Measurements from ENCODE around the gene RPUSD3.
"Not testable (repeated sequence)": the region's sequence is repeated elsewhere in the genome, so short reads cannot be mapped to it uniquely, and the experiment has no call there.

Gene RPUSD3

GRCh38 chr3:9852528-9852927 is 8.7 kb upstream of the RPUSD3 start:
- Histone ChIP-seq H3K36me3 (ENCODE audit: control insufficient read depth, insufficient read depth, low read length) (no peaks in the 10 kb centered on the region), H3K4me3 (ENCODE audit: low read length) (no peak overlapping the region), H3K27ac (ENCODE audit: low read length) (no peak overlapping the region), H3K27me3 (ENCODE audit: control insufficient read depth, insufficient read depth, low read length) (no peaks in the 10 kb centered on the region), H3K4me1 (ENCODE audit: control insufficient read depth, insufficient read depth, low read length) (no peaks in the 10 kb centered on the region), H3K9me3 (ENCODE audit: control insufficient read depth, insufficient read depth, low read length) (no peaks in the 10 kb centered on the region)
- DNase-seq (ENCODE audit: low read depth, low spot score) = no peak
- WGBS (ENCODE audit: insufficient coverage, insufficient read length) = no CpG with 5 or more reads among the region's 6 CpGs

GRCh38 chr3:9851926-9852325 is 8.1 kb upstream of the RPUSD3 start:
- WGBS (ENCODE audit: insufficient coverage, insufficient read length) = no CpG with 5 or more reads among the region's 6 CpGs
- H3K27ac ChIP-seq (ENCODE audit: low read length); H3K9me3 ChIP-seq (ENCODE audit: control insufficient read depth, insufficient read depth, low read length); H3K27me3 ChIP-seq (ENCODE audit: control insufficient read depth, insufficient read depth, low read length); DNase-seq (ENCODE audit: low read depth, low spot score); H3K4me3 ChIP-seq (ENCODE audit: low read length); H3K4me1 ChIP-seq (ENCODE audit: control insufficient read depth, insufficient read depth, low read length); H3K36me3 ChIP-seq (ENCODE audit: control insufficient read depth, insufficient read depth, low read length): not testable (repeated sequence)

- H3K27ac ChIP-seq (ENCODE audit: low read length); H3K4me3 ChIP-seq (ENCODE audit: low read length); DNase-seq (ENCODE audit: low read depth, low spot score); H3K27me3 ChIP-seq (ENCODE audit: control insufficient read depth, insufficient read depth, low read length); H3K9me3 ChIP-seq (ENCODE audit: control insufficient read depth, insufficient read depth, low read length); H3K36me3 ChIP-seq (ENCODE audit: control insufficient read depth, insufficient read depth, low read length); H3K4me1 ChIP-seq (ENCODE audit: control insufficient read depth, insufficient read depth, low read length): not testable (repeated sequence)
- WGBS (ENCODE audit: insufficient coverage, insufficient read length) = no CpG with 5 or more reads among the region's 6 CpGs
Measured at GRCh38 chr3:9851383-9851782, 7.6 kb upstream of the RPUSD3 start.

GRCh38 chr3:9848860-9849259 is 5.1 kb upstream of the RPUSD3 start:
- H3K4me1 ChIP-seq (ENCODE audit: control insufficient read depth, insufficient read depth, low read length); DNase-seq (ENCODE audit: low read depth, low spot score): not testable (repeated sequence)
- no CpG with 5 or more reads among the region's 4 CpGs for WGBS (ENCODE audit: insufficient coverage, insufficient read length)

GRCh38 chr3:9847870-9848269 is 4.1 kb upstream of the RPUSD3 start:
- no CpG with 5 or more reads among the region's 9 CpGs for WGBS (ENCODE audit: insufficient coverage, insufficient read length)
- DNase-seq (ENCODE audit: low read depth, low spot score); H3K36me3 ChIP-seq (ENCODE audit: control insufficient read depth, insufficient read depth, low read length); H3K4me1 ChIP-seq (ENCODE audit: control insufficient read depth, insufficient read depth, low read length); H3K4me3 ChIP-seq (ENCODE audit: low read length); H3K27ac ChIP-seq (ENCODE audit: low read length); H3K9me3 ChIP-seq (ENCODE audit: control insufficient read depth, insufficient read depth, low read length); H3K27me3 ChIP-seq (ENCODE audit: control insufficient read depth, insufficient read depth, low read length): not testable (repeated sequence)

More at GRCh38 chr3:9848860-9849259, 5.1 kb upstream of the RPUSD3 start:
- not testable (repeated sequence) for H3K4me3 ChIP-seq (ENCODE audit: low read length); H3K36me3 ChIP-seq (ENCODE audit: control insufficient read depth, insufficient read depth, low read length); H3K27ac ChIP-seq (ENCODE audit: low read length); H3K27me3 ChIP-seq (ENCODE audit: control insufficient read depth, insufficient read depth, low read length); H3K9me3 ChIP-seq (ENCODE audit: control insufficient read depth, insufficient read depth, low read length)

GRCh38 chr3:9846931-9847488 is 3.2 kb upstream of the RPUSD3 start:
- Histone ChIP-seq H3K27me3 (ENCODE audit: control insufficient read depth, insufficient read depth, low read length) (no peaks in the 10 kb centered on the region), H3K36me3 (ENCODE audit: control insufficient read depth, insufficient read depth, low read length) (no peaks in the 10 kb centered on the region), H3K4me1 (ENCODE audit: control insufficient read depth, insufficient read depth, low read length) (no peaks in the 10 kb centered on the region), H3K4me3 (ENCODE audit: low read length) (no peak overlapping the region), H3K9me3 (ENCODE audit: control insufficient read depth, insufficient read depth, low read length) (no peaks in the 10 kb centered on the region), H3K27ac (ENCODE audit: low read length) (no peak overlapping the region)
- DNase-seq (ENCODE audit: low read depth, low spot score) = no peak
- no CpG with 5 or more reads among the region's 6 CpGs for WGBS (ENCODE audit: insufficient coverage, insufficient read length)

GRCh38 chr3:9846231-9846630 is 2.4 kb upstream of the RPUSD3 start:
- DNase-seq (ENCODE audit: low read depth, low spot score) = no peak
- no peak overlapping the region for H3K4me3 ChIP-seq (ENCODE audit: low read length)
- H3K9me3 ChIP-seq (ENCODE audit: control insufficient read depth, insufficient read depth, low read length) = no peaks in the 10 kb centered on the region
- no peaks in the 10 kb centered on the region for H3K4me1 ChIP-seq (ENCODE audit: control insufficient read depth, insufficient read depth, low read length)
- no peaks in the 10 kb centered on the region for H3K27me3 ChIP-seq (ENCODE audit: control insufficient read depth, insufficient read depth, low read length)
- peaks cover 7% of the 10 kb centered on the region; the same call in 1 of the 2 replicates for H3K36me3 ChIP-seq (ENCODE audit: control insufficient read depth, insufficient read depth, low read length)
- no CpG with 5 or more reads among the region's 6 CpGs for WGBS (ENCODE audit: insufficient coverage, insufficient read length)
- no peak overlapping the region for H3K27ac ChIP-seq (ENCODE audit: low read length)

- no peaks in the 10 kb centered on the region for H3K4me1 ChIP-seq (ENCODE audit: control insufficient read depth, insufficient read depth, low read length)
- H3K27ac ChIP-seq (ENCODE audit: low read length) = no peak overlapping the region
- no peaks in the 10 kb centered on the region for H3K9me3 ChIP-seq (ENCODE audit: control insufficient read depth, insufficient read depth, low read length)
- H3K27me3 ChIP-seq (ENCODE audit: control insufficient read depth, insufficient read depth, low read length) = no peaks in the 10 kb centered on the region
- DNase-seq (ENCODE audit: low read depth, low spot score) = no peak
- H3K36me3 ChIP-seq (ENCODE audit: control insufficient read depth, insufficient read depth, low read length) = peaks cover 7% of the 10 kb centered on the region; the same call in 1 of the 2 replicates
- no CpG with 5 or more reads among the region's 8 CpGs for WGBS (ENCODE audit: insufficient coverage, insufficient read length)
- H3K4me3 ChIP-seq (ENCODE audit: low read length) = no peak overlapping the region
Measured at GRCh38 chr3:9841015-9841414, 2.8 kb downstream of the RPUSD3 start.

GRCh38 chr3:9838856-9839255 is 5.0 kb downstream of the RPUSD3 start:
- no peaks in the 10 kb centered on the region for H3K9me3 ChIP-seq (ENCODE audit: control insufficient read depth, insufficient read depth, low read length)
- whole genome bisulfite sequencing (ENCODE audit: insufficient coverage, insufficient read length) = no CpG with 5 or more reads among the region's 4 CpGs
- no peak overlapping the region for H3K27ac ChIP-seq (ENCODE audit: low read length)
- peaks cover 7% of the 10 kb centered on the region; the same call in 1 of the 2 replicates for H3K36me3 ChIP-seq (ENCODE audit: control insufficient read depth, insufficient read depth, low read length)
- H3K27me3 ChIP-seq (ENCODE audit: control insufficient read depth, insufficient read depth, low read length) = no peaks in the 10 kb centered on the region
- no peak overlapping the region for H3K4me3 ChIP-seq (ENCODE audit: low read length)
- DNase-seq (ENCODE audit: low read depth, low spot score) = no peak
- no peaks in the 10 kb centered on the region for H3K4me1 ChIP-seq (ENCODE audit: control insufficient read depth, insufficient read depth, low read length)

GRCh38 chr3:9837701-9838582 is 5.9 kb downstream of the RPUSD3 start:
- H3K4me3 ChIP-seq (ENCODE audit: low read length) = no peak overlapping the region
- no peak for DNase-seq (ENCODE audit: low read depth, low spot score)
- H3K36me3 ChIP-seq (ENCODE audit: control insufficient read depth, insufficient read depth, low read length) = peaks cover 7% of the 10 kb centered on the region; the same call in 1 of the 2 replicates
- no peaks in the 10 kb centered on the region for H3K4me1 ChIP-seq (ENCODE audit: control insufficient read depth, insufficient read depth, low read length)
- no peaks in the 10 kb centered on the region for H3K9me3 ChIP-seq (ENCODE audit: control insufficient read depth, insufficient read depth, low read length)
- H3K27ac ChIP-seq (ENCODE audit: low read length) = no peak overlapping the region
- no CpG with 5 or more reads among the region's 12 CpGs for WGBS (ENCODE audit: insufficient coverage, insufficient read length)
- H3K27me3 ChIP-seq (ENCODE audit: control insufficient read depth, insufficient read depth, low read length) = no peaks in the 10 kb centered on the region

Measured in iPS DF 6.9 (cell line).